ENCODE data around the gene FAM131A.

The FAM131A gene

DNA sequence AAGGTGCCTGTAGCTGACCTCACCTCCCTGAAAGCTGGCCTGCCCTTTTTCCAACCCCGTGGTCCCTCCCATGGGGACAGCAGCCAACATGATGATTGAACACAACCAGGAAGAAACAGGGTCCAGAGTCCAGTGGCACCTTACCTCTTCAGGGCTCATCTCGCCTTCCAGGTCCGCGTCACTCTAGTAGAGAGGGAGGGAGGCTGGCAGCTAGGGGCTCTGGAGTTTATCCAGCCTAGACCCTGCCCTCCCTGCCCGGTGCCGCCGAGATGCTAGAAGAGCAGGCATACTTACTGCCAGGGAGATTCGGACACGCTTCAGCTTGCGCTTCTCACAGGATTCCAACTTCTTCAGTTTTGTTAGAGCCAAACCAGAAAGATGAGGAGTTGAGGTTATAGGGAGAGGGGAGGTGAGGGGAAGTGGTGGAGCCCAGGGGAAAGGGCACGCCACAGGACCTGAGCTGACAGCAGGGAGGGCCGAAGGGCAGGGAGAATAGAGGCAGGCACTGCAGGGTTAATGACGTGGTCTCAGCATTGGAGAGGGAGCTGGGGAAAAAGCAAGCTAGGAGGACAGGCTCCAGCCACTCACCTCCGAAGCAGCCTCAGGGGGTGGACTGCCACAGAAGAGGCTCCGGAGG lies 14.9 kb downstream of the FAM131A start:
- Mint-ChIP-seq H3K9me3 (no peaks in the 10 kb centered on the region), H3K36me3 (ENCODE audit: low read depth) (no peaks in the 10 kb centered on the region), H3K27ac (no peak overlapping the region), H3K4me3 (no peak overlapping the region), H3K4me1 (ENCODE audit: low read depth) (peaks cover 5% of the 10 kb centered on the region), H3K27me3 (ENCODE audit: low read depth) (no peaks in the 10 kb centered on the region)
- DNase-seq (ENCODE audit: low spot score): no peak

DNA sequence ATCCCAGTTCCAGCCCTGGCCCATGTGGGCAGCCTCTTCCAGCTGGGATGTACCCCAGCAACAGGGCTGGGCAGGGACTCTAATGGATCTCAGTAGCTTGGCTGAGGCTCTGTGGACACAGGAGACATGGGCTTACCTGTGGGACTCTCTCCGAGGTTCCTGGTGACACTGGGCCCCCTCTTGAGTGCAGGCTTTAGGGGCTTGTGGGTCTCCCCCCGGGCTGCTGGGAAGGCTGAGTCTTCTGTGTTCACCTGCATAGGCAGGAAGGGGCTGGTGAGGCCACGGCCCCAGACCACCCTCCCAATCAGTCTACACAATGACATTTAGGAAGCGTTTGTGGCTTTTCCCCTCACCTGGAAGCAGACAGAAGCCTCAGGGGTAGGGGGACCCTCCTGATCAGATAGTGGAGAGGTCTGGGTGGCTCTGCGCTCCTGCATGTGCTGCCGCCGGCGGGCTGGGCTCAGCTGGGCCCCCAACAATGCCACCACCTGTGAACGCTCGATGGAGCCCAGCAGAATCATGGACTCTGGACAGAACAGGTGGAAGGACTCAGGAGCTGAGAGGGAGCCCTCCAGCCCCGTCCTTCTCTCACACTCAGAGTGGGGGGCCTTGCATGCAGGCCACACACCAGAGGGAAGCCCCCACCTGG lies 15.6 kb downstream of the FAM131A start:
- H3K36me3 Mint-ChIP-seq (ENCODE audit: low read depth): no peaks in the 10 kb centered on the region
- no peak overlapping the region for H3K4me3 Mint-ChIP-seq
- no peak overlapping the region for H3K27ac Mint-ChIP-seq
- no peaks in the 10 kb centered on the region for H3K27me3 Mint-ChIP-seq (ENCODE audit: low read depth)
- no peaks in the 10 kb centered on the region for H3K9me3 Mint-ChIP-seq
- DNase-seq (ENCODE audit: low spot score): no peak
- peaks cover 1% of the 10 kb centered on the region for H3K4me1 Mint-ChIP-seq (ENCODE audit: low read depth)

GRCh38 chr3:184353546-184353941 lies 16.1 kb downstream of the FAM131A start:
- no peak for DNase-seq (ENCODE audit: low spot score)
- Mint-ChIP-seq H3K36me3 (ENCODE audit: low read depth) (no peaks in the 10 kb centered on the region), H3K4me3 (no peak overlapping the region), H3K27me3 (ENCODE audit: low read depth) (no peaks in the 10 kb centered on the region), H3K9me3 (no peaks in the 10 kb centered on the region), H3K4me1 (ENCODE audit: low read depth) (peaks cover 1% of the 10 kb centered on the region), H3K27ac (no peak overlapping the region)

GRCh38 chr3:184354121-184354728 lies 16.8 kb downstream of the FAM131A start:
- Mint-ChIP-seq H3K27me3 (ENCODE audit: low read depth) (no peaks in the 10 kb centered on the region), H3K27ac (no peak overlapping the region), H3K4me1 (ENCODE audit: low read depth) (peaks cover 1% of the 10 kb centered on the region), H3K4me3 (no peak overlapping the region), H3K36me3 (ENCODE audit: low read depth) (no peaks in the 10 kb centered on the region), H3K9me3 (no peaks in the 10 kb centered on the region)
- DNase-seq (ENCODE audit: low spot score): peak; percentile 30

- Mint-ChIP-seq H3K27me3 (ENCODE audit: low read depth) (no peaks in the 10 kb centered on the region), H3K27ac (no peak overlapping the region), H3K9me3 (no peaks in the 10 kb centered on the region), H3K4me3 (no peak overlapping the region), H3K4me1 (ENCODE audit: low read depth) (peaks cover 1% of the 10 kb centered on the region), H3K36me3 (ENCODE audit: low read depth) (no peaks in the 10 kb centered on the region)
- DNase-seq (ENCODE audit: low spot score): no peak
Measured at GRCh38 chr3:184354754-184355153, 17.4 kb downstream of the FAM131A start.

- Mint-ChIP-seq H3K9me3 (no peaks in the 10 kb centered on the region), H3K4me3 (no peak overlapping the region), H3K36me3 (ENCODE audit: low read depth) (no peaks in the 10 kb centered on the region), H3K4me1 (ENCODE audit: low read depth) (peaks cover 4% of the 10 kb centered on the region), H3K27me3 (ENCODE audit: low read depth) (peaks cover 3% of the 10 kb centered on the region), H3K27ac (peak overlapping the region; percentile 55)
- no peak for DNase-seq (ENCODE audit: low spot score)
Measured at GRCh38 chr3:184355261-184356040, 18.1 kb downstream of the FAM131A start.

DNA sequence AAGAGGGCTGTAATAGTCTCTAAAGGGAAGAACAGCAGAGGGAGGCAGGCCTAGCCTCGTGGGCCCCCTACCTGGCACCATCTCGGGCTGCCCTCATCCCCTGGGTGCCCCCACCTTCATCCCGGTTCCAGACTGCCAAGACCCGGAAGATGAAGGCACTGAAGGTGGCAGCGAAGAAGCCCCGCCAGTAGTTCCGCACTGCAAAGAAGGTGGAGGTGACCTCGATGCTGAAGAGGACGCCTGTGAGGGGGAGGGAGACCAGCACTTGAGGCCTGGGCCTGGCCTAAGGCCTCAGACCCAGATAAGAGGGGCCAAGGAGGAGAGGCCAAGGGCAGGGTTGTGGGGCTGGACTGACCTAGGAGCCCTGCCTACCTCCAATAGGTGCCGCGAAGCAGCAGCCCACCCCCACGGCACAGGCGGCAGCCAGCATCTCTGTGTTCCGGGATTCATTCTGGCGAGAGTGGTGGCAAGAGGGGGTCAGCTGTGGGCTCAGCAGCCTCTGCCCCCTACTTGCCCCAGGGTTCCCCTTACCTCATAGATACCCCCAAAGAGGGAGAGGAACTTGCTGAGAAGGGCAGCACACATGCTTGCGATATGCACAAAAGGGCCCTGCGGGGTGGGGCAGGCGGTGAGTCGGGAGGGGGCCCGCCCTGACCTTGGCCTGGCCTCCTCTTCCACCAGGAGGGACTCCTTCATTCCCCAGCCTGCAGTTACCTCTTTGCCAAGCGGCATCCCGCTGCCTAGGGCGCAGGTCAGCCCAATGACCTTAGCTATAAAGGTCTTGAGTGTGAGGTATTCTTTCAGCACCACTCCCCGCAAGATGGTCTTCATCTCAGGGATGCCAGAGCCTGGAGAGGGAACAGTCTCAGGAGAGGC lies 20.1 kb downstream of the FAM131A start:
- Mint-ChIP-seq H3K4me3 (no peak overlapping the region), H3K9me3 (no peaks in the 10 kb centered on the region)

GRCh38 chr3:184358124-184358767 lies 20.8 kb downstream of the FAM131A start:
- Mint-ChIP-seq H3K4me1 (ENCODE audit: low read depth) (peaks cover 8% of the 10 kb centered on the region), H3K27ac (no peak overlapping the region), H3K9me3 (no peaks in the 10 kb centered on the region), H3K4me3 (no peak overlapping the region), H3K36me3 (ENCODE audit: low read depth) (peaks cover under 1% of the 10 kb centered on the region), H3K27me3 (ENCODE audit: low read depth) (peaks cover 3% of the 10 kb centered on the region)
- DNase-seq (ENCODE audit: low spot score): no peak

More for the DNA sequence above, 20.1 kb downstream of the FAM131A start:
- DNase-seq (ENCODE audit: low spot score): no peak
- Mint-ChIP-seq H3K4me1 (ENCODE audit: low read depth) (peaks cover 7% of the 10 kb centered on the region), H3K27ac (no peak overlapping the region), H3K36me3 (ENCODE audit: low read depth) (no peaks in the 10 kb centered on the region), H3K27me3 (ENCODE audit: low read depth) (peaks cover 3% of the 10 kb centered on the region)

- Mint-ChIP-seq H3K4me1 (ENCODE audit: low read depth) (peaks cover 8% of the 10 kb centered on the region), H3K27ac (no peak overlapping the region), H3K9me3 (no peaks in the 10 kb centered on the region), H3K36me3 (ENCODE audit: low read depth) (peaks cover 4% of the 10 kb centered on the region), H3K4me3 (no peak overlapping the region), H3K27me3 (ENCODE audit: low read depth) (peaks cover 3% of the 10 kb centered on the region)
- DNase-seq (ENCODE audit: low spot score): no peak
Measured at GRCh38 chr3:184358921-184359350, 21.5 kb downstream of the FAM131A start.

DNA sequence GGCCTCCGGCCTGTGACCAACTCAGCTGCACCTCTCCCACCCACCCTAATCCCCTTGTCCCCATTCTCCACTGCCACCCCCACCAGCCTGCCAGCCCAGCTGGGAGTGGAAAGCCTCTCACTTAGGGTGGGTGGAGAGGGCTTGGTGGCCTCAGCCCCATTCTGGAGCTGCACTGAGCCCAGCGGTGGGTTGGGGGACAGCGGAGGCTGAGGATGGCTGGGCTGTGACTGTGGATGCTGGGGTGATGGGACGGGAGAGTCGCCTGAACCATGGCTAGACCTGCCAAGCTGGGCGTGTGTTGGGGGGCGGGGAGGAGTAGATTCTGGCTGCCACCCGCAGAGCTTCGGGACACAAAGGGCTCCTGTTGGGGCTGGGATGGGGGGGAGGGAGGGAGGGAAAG lies 22.2 kb downstream of the FAM131A start:
- Mint-ChIP-seq H3K27ac (no peak overlapping the region), H3K9me3 (no peaks in the 10 kb centered on the region), H3K4me1 (ENCODE audit: low read depth) (peaks cover 11% of the 10 kb centered on the region), H3K27me3 (ENCODE audit: low read depth) (peaks cover 3% of the 10 kb centered on the region), H3K36me3 (ENCODE audit: low read depth) (peaks cover 6% of the 10 kb centered on the region), H3K4me3 (peak overlapping the region; percentile 90)
- DNase-seq (ENCODE audit: low spot score): no peak

DNA sequence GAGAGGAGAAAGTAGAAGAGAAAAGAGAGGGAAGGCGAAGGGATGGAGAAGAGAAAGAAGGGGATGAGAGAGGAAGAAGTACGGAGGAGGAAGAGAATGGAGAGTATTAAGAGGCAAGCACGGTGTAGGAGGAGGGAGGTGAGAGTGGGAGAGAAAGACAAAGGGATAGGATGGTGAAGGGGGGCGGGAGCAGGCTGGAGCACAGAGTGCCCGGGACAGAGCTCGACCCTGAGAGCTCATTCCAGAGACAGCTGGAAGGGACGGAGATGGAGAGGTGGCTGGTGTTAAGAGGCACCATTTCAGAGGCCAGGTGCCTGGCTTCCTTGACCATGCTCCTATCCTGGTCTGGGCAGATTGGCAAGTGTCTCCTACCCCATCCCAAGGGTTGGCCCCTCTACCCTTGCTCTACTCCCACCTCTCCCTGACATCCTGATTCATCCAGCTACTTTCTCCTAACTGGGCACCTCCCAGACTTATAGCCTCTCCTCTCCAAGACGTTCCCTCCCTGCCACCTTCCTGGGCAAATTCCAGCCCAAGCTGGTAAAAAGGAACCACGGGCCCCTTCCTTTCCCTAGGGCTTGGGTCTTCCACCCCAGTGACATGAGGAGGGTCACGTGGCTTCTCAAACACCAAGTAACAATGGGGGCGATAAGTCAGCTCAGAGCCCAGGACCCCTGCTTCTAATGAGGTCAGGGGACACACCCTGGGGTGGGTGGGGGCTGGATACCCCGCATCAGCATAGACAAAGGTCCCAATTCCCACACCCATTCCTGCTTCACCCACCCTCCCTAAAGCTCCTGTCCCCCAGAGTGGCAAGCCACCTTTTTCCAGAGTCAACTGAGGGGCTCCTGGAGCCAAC lies 22.9 kb downstream of the FAM131A start:
- H3K27me3 Mint-ChIP-seq (ENCODE audit: low read depth): peaks cover 3% of the 10 kb centered on the region
- H3K4me1 Mint-ChIP-seq (ENCODE audit: low read depth): peaks cover 17% of the 10 kb centered on the region
- H3K27ac Mint-ChIP-seq: peak overlapping the region; percentile 69
- no peak for DNase-seq (ENCODE audit: low spot score)
- peak overlapping the region; percentile 90 for H3K4me3 Mint-ChIP-seq
- peaks cover 13% of the 10 kb centered on the region for H3K36me3 Mint-ChIP-seq (ENCODE audit: low read depth)
- H3K9me3 Mint-ChIP-seq: no peaks in the 10 kb centered on the region

GRCh38 chr3:184360929-184361531 lies 23.6 kb downstream of the FAM131A start:
- no peak for DNase-seq (ENCODE audit: low spot score)
- Mint-ChIP-seq H3K27me3 (ENCODE audit: low read depth) (peaks cover 3% of the 10 kb centered on the region), H3K36me3 (ENCODE audit: low read depth) (peaks cover 17% of the 10 kb centered on the region), H3K4me3 (peak overlapping the region; percentile 90), H3K4me1 (ENCODE audit: low read depth) (peaks cover 17% of the 10 kb centered on the region), H3K27ac (peak overlapping the region; percentile 69), H3K9me3 (no peaks in the 10 kb centered on the region)
